Measurements from ENCODE around the gene ATG14.

GRCh38 chr14:55355922-55356321 is 55.7 kb downstream of the ATG14 start:
- TF ChIP-seq FOXM1 (IDR thresholded peaks at IDR 0.05; ENCODE audit: low read depth) (no peak), CTCF (IDR thresholded peaks at IDR 0.05) (no peak), EZH2phosphoT487 (IDR thresholded peaks at IDR 0.05; ENCODE audit: borderline replicate concordance, low read depth) (no peak), RXRA (IDR thresholded peaks at IDR 0.05; ENCODE audit: borderline replicate concordance, low read depth) (no peak), TAF1 (IDR thresholded peaks at IDR 0.05; ENCODE audit: borderline replicate concordance, low read depth, low read length) (no peak), CHD2 (IDR thresholded peaks at IDR 0.05; ENCODE audit: low read length, partially characterized antibody) (no peak), REST (IDR thresholded peaks at IDR 0.05; ENCODE audit: low read depth, low read length) (no peak), EP300 (IDR thresholded peaks at IDR 0.05; ENCODE audit: borderline replicate concordance in 1 of 2, low read depth in 1 of 2, low read length in 1 of 2) (no peak), POLR2AphosphoS5 (IDR thresholded peaks at IDR 0.05; ENCODE audit: low read depth, low read length) (no peak)

Measured in SK-N-SH (cell line).